PFSK-1 (cell line): ENCODE results near the gene LDLR.

Experiments used
- POLR2AphosphoS5 ChIP-seq: IDR thresholded peaks from 2 replicates; pipeline ENCODE4 v1.6.1; 2012; ENCODE audit warnings: low read depth, mild to moderate bottlenecking, control low read depth, low read length, moderate library complexity
- TF ChIP-seq, protein P1 (sequence below), 2 experiments: IDR thresholded peaks; 2 replicates each; pipeline versions ENCODE4 v1.6.1 to v1.8.0; 2011 to 2012; ENCODE audit warnings: low read depth in 2 of 2, low read length in 2 of 2, control low read depth in 1 of 2, inconsistent platforms in 1 of 2, mild to moderate bottlenecking in 1 of 2, moderate library complexity in 1 of 2; ENCODE audit not compliant: insufficient read depth in 1 of 2

DNA sequence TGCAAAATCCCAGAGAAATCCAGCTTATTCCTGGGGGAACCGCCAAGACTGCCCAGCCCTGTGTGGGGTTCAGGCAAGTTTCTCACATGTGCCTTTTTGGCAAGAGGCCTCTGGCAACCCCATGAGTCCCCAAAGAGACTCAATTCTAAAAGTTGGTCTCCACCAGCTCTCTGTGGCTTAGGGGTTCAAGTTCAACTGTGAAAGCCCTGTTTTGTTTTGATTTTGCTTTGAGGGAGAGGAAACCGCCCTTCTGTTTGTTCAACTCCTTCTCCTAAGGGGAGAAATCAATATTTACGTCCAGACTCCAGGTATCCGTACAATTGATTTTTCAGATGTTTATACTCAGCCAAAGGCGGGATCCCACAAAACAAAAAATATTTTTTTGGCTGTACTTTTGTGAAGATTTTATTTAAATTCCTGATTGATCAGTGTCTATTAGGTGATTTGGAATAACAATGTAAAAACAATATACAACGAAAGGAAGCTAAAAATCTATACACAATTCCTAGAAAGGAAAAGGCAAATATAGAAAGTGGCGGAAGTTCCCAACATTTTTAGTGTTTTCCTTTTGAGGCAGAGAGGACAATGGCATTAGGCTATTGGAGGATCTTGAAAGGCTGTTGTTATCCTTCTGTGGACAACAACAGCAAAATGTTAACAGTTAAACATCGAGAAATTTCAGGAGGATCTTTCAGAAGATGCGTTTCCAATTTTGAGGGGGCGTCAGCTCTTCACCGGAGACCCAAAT is 583 bp upstream of the LDLR start:
- no peak for TF ChIP-seq POLR2AphosphoS5
- TF ChIP-seq, protein P1, sequence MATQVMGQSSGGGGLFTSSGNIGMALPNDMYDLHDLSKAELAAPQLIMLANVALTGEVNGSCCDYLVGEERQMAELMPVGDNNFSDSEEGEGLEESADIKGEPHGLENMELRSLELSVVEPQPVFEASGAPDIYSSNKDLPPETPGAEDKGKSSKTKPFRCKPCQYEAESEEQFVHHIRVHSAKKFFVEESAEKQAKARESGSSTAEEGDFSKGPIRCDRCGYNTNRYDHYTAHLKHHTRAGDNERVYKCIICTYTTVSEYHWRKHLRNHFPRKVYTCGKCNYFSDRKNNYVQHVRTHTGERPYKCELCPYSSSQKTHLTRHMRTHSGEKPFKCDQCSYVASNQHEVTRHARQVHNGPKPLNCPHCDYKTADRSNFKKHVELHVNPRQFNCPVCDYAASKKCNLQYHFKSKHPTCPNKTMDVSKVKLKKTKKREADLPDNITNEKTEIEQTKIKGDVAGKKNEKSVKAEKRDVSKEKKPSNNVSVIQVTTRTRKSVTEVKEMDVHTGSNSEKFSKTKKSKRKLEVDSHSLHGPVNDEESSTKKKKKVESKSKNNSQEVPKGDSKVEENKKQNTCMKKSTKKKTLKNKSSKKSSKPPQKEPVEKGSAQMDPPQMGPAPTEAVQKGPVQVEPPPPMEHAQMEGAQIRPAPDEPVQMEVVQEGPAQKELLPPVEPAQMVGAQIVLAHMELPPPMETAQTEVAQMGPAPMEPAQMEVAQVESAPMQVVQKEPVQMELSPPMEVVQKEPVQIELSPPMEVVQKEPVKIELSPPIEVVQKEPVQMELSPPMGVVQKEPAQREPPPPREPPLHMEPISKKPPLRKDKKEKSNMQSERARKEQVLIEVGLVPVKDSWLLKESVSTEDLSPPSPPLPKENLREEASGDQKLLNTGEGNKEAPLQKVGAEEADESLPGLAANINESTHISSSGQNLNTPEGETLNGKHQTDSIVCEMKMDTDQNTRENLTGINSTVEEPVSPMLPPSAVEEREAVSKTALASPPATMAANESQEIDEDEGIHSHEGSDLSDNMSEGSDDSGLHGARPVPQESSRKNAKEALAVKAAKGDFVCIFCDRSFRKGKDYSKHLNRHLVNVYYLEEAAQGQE (IDR thresholded peaks at IDR 0.05; ENCODE audit: insufficient read depth in 1 of 2, low read depth in 2 of 2, low read length in 2 of 2): no peak
